ENCODE data around the gene MYADM.
"Not testable (repeated sequence)": the region's sequence is repeated elsewhere in the genome, so short reads cannot be mapped to it uniquely, and the experiment has no call there.

Gene MYADM

GRCh38 chr19:53867225-53868090 lies at the start of gene MYADM:
Gene MYADM (plus strand): TSS chr19:53867883. CDS start chr19:53873530, 5,647 bp downstream.
- peak; percentile 100 for DNase-seq

- DNase-seq = no peak
Measured at GRCh38 chr19:53818756-53819155, 48.9 kb upstream of the MYADM start.

- DNase-seq = no peak
Measured at GRCh38 chr19:53819861-53820260, 47.8 kb upstream of the MYADM start.

- DNase-seq = no peak
Measured at GRCh38 chr19:53823380-53824120, 44.1 kb upstream of the MYADM start.

GRCh38 chr19:53824134-53824611 lies 43.5 kb upstream of the MYADM start, which contains the start of gene NLRP12:
Gene NLRP12 (minus strand): TSS chr19:53824314. CDS start chr19:53824174, 140 bp downstream.
- DNase-seq = no peak

GRCh38 chr19:53826876-53827275 lies 40.8 kb upstream of the MYADM start:
- DNase-seq = no peak

- no peak for DNase-seq
Measured at GRCh38 chr19:53828531-53828930, 39.2 kb upstream of the MYADM start.

GRCh38 chr19:53832861-53833260 lies 34.8 kb upstream of the MYADM start:
- not testable (repeated sequence) for DNase-seq

- not testable (repeated sequence) for DNase-seq
Measured at GRCh38 chr19:53838446-53838845, 29.2 kb upstream of the MYADM start.

GRCh38 chr19:53840241-53840640 lies 27.4 kb upstream of the MYADM start:
- not testable (repeated sequence) for DNase-seq

GRCh38 chr19:53840914-53841313 lies 26.8 kb upstream of the MYADM start:
- not testable (repeated sequence) for DNase-seq

- no peak for DNase-seq
Measured at GRCh38 chr19:53844849-53845246, 22.8 kb upstream of the MYADM start.

- DNase-seq = no peak
Measured at GRCh38 chr19:53847555-53847954, 20.1 kb upstream of the MYADM start.

GRCh38 chr19:53849237-53849676 lies 18.4 kb upstream of the MYADM start:
- DNase-seq = no peak

- no peak for DNase-seq
Measured at GRCh38 chr19:53853707-53854106, 14.0 kb upstream of the MYADM start.

- no peak for DNase-seq
Measured at GRCh38 chr19:53864308-53864836, 3.3 kb upstream of the MYADM start.

GRCh38 chr19:53865523-53865917 lies 2.2 kb upstream of the MYADM start:
- peak in 1 of 2 experiments; percentile 33 for DNase-seq

GRCh38 chr19:53865918-53866864 lies 1.5 kb upstream of the MYADM start:
- peak; percentile 72 to 79 for DNase-seq

GRCh38 chr19:53866865-53867224 lies 838 bp upstream of the MYADM start:
- peak in 1 of 2 experiments; percentile 38 for DNase-seq

- DNase-seq = peak; percentile 57 to 65
Measured at GRCh38 chr19:53868091-53868891, 608 bp downstream of the MYADM start.

Measured in activated T-cell treated with anti-CD3 and anti-CD28 coated beads, Interleukin-2, amount 50 U/mL, for 48 hours (primary cell).